ENCODE measurements around the gene SULT2A1. TPM values are rescaled to one million over a fixed set of nuclear protein-coding genes. Genes with fewer than 3 reads are reported as not detected.

The SULT2A1 gene
- total RNA-seq, 1 donor from 2014 or later: 2.1 TPM

DNA sequence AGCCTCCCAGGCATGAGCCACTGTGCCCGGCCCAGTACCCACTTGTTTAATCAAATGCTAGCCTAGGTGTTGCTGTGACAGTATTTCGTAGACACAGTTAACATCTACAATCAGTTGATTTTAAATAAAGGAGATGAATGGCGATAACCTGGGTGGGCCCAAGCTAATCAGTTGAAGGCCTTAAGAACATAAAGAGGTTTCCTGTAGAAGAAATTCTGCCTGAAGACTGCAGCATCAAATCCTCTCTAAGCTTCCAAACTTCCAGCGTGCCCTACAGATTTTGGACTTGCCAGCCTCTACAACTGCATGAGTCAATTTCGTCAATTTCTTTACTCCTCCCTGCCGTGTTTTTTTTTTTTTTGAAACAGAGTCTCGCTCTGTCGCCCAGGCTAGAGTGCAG is 13.2 kb upstream of the SULT2A1 start:
- TF ChIP-seq, protein P1, sequence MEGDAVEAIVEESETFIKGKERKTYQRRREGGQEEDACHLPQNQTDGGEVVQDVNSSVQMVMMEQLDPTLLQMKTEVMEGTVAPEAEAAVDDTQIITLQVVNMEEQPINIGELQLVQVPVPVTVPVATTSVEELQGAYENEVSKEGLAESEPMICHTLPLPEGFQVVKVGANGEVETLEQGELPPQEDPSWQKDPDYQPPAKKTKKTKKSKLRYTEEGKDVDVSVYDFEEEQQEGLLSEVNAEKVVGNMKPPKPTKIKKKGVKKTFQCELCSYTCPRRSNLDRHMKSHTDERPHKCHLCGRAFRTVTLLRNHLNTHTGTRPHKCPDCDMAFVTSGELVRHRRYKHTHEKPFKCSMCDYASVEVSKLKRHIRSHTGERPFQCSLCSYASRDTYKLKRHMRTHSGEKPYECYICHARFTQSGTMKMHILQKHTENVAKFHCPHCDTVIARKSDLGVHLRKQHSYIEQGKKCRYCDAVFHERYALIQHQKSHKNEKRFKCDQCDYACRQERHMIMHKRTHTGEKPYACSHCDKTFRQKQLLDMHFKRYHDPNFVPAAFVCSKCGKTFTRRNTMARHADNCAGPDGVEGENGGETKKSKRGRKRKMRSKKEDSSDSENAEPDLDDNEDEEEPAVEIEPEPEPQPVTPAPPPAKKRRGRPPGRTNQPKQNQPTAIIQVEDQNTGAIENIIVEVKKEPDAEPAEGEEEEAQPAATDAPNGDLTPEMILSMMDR (IDR thresholded peaks at IDR 0.05): no peak
- intact Hi-C loops (cut with DNase I): no loop called here
- H3K27ac ChIP-seq: no peak overlapping the region
- H3K4me3 ChIP-seq: no peak overlapping the region
- no peaks in the 10 kb centered on the region for H3K4me1 ChIP-seq
- H3K27me3 ChIP-seq: no peaks in the 10 kb centered on the region
- peaks cover 0 to 9% of the 10 kb centered on the region in 2 donors for H3K9me3 ChIP-seq
- DNase-seq (ENCODE audit: low spot score in 2 of 2): no peak
- no peaks in the 10 kb centered on the region for H3K36me3 ChIP-seq

DNA sequence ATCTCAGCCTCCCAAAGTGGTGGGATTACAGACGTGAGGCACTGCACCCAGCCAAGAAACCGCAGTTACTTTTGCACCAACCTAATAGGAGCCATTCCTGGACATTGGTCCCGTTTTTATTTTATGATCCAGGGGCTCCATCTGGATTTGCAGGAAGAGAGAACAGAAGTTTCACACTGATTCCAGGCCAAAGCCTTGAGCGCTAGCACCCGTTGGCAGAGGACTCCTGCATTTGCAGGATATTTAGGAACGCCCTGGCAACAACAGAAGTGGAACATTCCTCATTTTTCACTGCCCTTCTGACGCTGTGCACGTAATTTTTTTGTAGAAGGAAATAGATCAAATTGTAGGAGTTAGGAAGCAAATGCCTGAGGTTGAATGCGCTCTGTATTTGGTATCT is 11.7 kb upstream of the SULT2A1 start:
- DNase-seq (ENCODE audit: low spot score in 2 of 2): no peak
- Histone ChIP-seq H3K4me3 (no peak overlapping the region), H3K27me3 (no peaks in the 10 kb centered on the region), H3K36me3 (no peaks in the 10 kb centered on the region), H3K4me1 (no peaks in the 10 kb centered on the region), H3K27ac (no peak overlapping the region), H3K9me3 (peaks cover 0 to 9% of the 10 kb centered on the region in 2 donors)
- intact Hi-C loops (cut with DNase I): no loop called here
- TF ChIP-seq, protein P1 (IDR thresholded peaks at IDR 0.05): no peak

DNA sequence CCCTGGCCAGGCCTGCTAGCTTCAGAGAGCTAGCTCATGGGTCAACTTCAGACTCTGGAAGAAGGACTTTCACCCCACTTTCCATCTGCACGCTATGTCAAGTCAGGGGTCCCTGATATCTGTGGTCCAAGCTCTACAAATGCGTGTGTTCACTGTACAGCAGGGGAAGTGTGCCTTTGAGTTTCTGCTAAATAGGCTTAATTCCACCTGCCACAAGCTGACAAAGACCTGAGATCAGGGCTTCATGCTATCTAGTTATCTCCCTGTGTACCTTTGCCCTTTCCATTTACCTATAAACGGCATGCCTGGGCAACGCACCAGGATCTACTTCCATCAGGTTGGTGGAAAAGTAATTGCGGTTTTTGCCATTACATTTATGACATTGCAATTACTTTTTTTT is 10.7 kb upstream of the SULT2A1 start:
- no peaks in the 10 kb centered on the region for H3K4me1 ChIP-seq
- H3K9me3 ChIP-seq: peaks cover 0 to 9% of the 10 kb centered on the region in 2 donors
- no peak overlapping the region for H3K4me3 ChIP-seq
- H3K36me3 ChIP-seq: no peaks in the 10 kb centered on the region
- H3K27ac ChIP-seq: no peak overlapping the region
- no peak for DNase-seq (ENCODE audit: low spot score in 2 of 2)
- H3K27me3 ChIP-seq: no peaks in the 10 kb centered on the region
- intact Hi-C loops (cut with DNase I): no loop called here
- TF ChIP-seq, protein P1 (IDR thresholded peaks at IDR 0.05): no peak

DNA sequence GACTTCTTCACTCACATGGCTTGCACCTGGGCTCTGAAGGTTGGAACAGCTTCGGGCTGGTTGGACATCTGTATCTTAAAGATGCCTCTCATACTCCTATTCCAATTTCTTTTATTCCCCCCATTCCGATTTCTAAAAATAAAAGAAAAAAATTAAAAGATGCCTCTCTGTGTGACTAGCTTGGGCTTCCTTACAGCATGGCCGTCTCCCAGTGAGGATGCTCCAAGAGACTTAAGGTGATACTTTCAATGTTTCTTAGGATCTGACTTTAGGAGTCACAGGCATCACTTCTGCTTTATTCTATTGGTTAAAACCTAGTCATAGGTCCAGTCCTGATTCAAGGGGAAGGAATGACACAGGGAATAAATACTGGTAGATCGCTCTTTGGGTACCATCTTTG is 9.9 kb upstream of the SULT2A1 start:
- Histone ChIP-seq H3K4me3 (no peak overlapping the region), H3K36me3 (no peaks in the 10 kb centered on the region), H3K27me3 (no peaks in the 10 kb centered on the region), H3K9me3 (peaks cover 0 to 9% of the 10 kb centered on the region in 2 donors), H3K27ac (no peak overlapping the region), H3K4me1 (no peaks in the 10 kb centered on the region)
- intact Hi-C loops (cut with DNase I): no loop called here
- TF ChIP-seq, protein P1 (IDR thresholded peaks at IDR 0.05): no peak
- no peak for DNase-seq (ENCODE audit: low spot score in 2 of 2)

DNA sequence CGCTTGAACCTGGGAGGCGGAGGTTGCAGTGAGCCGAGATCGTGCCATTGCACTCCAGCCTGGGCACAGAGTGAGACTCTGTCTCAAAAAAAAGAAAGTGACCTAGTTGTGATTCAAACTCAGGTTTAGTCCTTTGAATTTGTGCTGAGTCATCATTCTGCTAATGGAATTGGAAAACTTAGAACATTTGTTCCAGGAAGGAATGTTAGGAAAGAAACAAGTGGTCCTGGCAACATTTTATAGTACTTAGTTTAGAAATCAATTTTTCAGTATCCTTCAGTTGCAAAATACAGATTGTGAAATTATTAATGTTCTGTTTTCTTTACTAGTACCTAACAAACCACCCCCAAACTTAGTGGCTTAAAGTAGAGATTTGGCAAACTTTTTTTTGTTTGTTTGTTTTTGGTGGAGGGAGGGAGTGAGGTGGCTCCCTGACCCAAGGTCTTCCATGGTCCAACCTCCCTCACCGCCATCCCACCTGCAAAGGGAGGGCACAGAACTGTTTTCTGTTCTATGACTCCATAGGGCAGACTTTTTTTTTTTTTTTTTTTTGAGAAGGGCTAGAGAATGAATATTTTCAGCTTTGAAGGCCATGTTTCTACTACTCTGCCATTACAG is 9.2 kb upstream of the SULT2A1 start:
- DNase-seq (ENCODE audit: low spot score in 2 of 2): no peak
- no peak overlapping the region for H3K27ac ChIP-seq

More for the DNA sequence above, 9.2 kb upstream of the SULT2A1 start:
- peaks cover 0 to 9% of the 10 kb centered on the region in 2 donors for H3K9me3 ChIP-seq
- H3K4me1 ChIP-seq: no peaks in the 10 kb centered on the region
- no peaks in the 10 kb centered on the region for H3K36me3 ChIP-seq
- intact Hi-C loops (cut with DNase I): no loop called here
- H3K4me3 ChIP-seq: no peak overlapping the region
- H3K27me3 ChIP-seq: no peaks in the 10 kb centered on the region
- TF ChIP-seq, protein P1 (IDR thresholded peaks at IDR 0.05): no peak

Data from ascending aorta (tissue), 2 donors.